HepG2 (cell line): ENCODE measurements around the gene FCHSD1. TPM values are rescaled to one million over a fixed set of nuclear protein-coding genes. Genes with fewer than 3 reads are reported as not detected.
A peak's percentile ranks its signal among the peaks of the same experiment; 100 is the strongest.

ENCODE experiments used
- CHD2 ChIP-seq: IDR thresholded peaks from 2 replicates; pipeline ENCODE4 v1.6.1; 2011; ENCODE audit warnings: low read depth, low read length, improper control_type of control experiment
- ETV5 ChIP-seq: IDR thresholded peaks from 2 replicates; pipeline ENCODE4 v1.6.1; 2018; ENCODE audit warnings: missing biosample characterization, missing genetic modification reagents, inconsistent platforms, borderline replicate concordance
- KDM5A ChIP-seq: fragments of 200-600 bp; sonication (generic); IDR thresholded peaks from 2 replicates; pipeline ENCODE4 v1.7.0; 2018; ENCODE audit warnings: antibody characterized with exemption, mild to moderate bottlenecking, low read length, borderline replicate concordance
- NFYC ChIP-seq: IDR thresholded peaks from 2 replicates; pipeline ENCODE4 v1.6.1; 2016; ENCODE audit warnings: missing genetic modification reagents, missing compliant biosample characterization
- NKX3-1 ChIP-seq: sonication (generic); formaldehyde crosslinking; IDR thresholded peaks from 2 replicates; pipeline ENCODE4 v1.5.0; 2020; ENCODE audit warnings: missing genetic modification reagents
- ZNF407 ChIP-seq: sonication (generic); formaldehyde crosslinking; IDR thresholded peaks from one replicate; pipeline ENCODE4 v1.5.1; 2020; ENCODE audit warnings: mild to moderate bottlenecking, missing genetic modification reagents; ENCODE audit errors: not compliant biosample characterization
- ZNF772 ChIP-seq: sonication (generic); formaldehyde crosslinking; IDR thresholded peaks from 2 replicates; pipeline ENCODE4 v1.5.0; 2020; ENCODE audit warnings: mild to moderate bottlenecking, missing genetic modification reagents
- ZNF879 ChIP-seq: sonication (generic); formaldehyde crosslinking; IDR thresholded peaks from 2 replicates; pipeline ENCODE4 v1.8.1; 2023; ENCODE audit warnings: missing genetic modification reagents
- polyA plus RNA-seq, 8 experiments: library from polyadenylated mRNA; depleted of rRNA in 3 of 8; stranded (reverse) in 7 of 8; unstranded in 1 of 8; fragments of >200 nt; fragmentation: Illumina TruSeq in 4 of 8; extraction: Trizol in 4 of 8; gene quantifications; 2 replicates each; pipeline versions ENCODE4 v1.2.1 to v1.2.3, GENCODE V29; 2011 to 2016; ENCODE audit warnings: low read depth in 4 of 8, missing spikeins in 1 of 8, mixed read lengths in 1 of 8; ENCODE audit not compliant: insufficient read depth in 1 of 8
- total RNA-seq, 5 experiments: library from RNA; depleted of rRNA; stranded (reverse); fragments of >200 nt; fragmentation: Illumina TruSeq; extraction: Trizol; gene quantifications; 2 replicates each; pipeline ENCODE4 v1.2.3, GENCODE V29; 2016; ENCODE audit warnings: low read depth in 1 of 5
- TF ChIP-seq, protein P1 (sequence below): IDR thresholded peaks from 2 replicates; pipeline ENCODE4 v1.6.1; 2016; ENCODE audit warnings: missing compliant biosample characterization, missing genetic modification reagents, borderline replicate concordance
- TF ChIP-seq, protein P2 (sequence below): sonication (generic); formaldehyde crosslinking; conservative IDR thresholded peaks from 2 replicates; pipeline ENCODE4 v1.4.0; 2020; ENCODE audit warnings: missing genetic modification reagents
- TF ChIP-seq, protein P3 (sequence below), 2 experiments: IDR thresholded peaks; 2 replicates each; pipeline ENCODE4 v1.6.1; 2011 to 2012; ENCODE audit warnings: low read length in 2 of 2, borderline replicate concordance in 1 of 2, low read depth in 1 of 2, mild to moderate bottlenecking in 1 of 2, moderate library complexity in 1 of 2
- TF ChIP-seq, protein P4 (sequence below): sonication (generic); formaldehyde crosslinking; IDR thresholded peaks from 2 replicates; pipeline ENCODE4 v1.5.0; 2020; ENCODE audit warnings: missing genetic modification reagents

Gene FCHSD1
- total and polyA plus RNA-seq, 2 of the 13 experiments (the other 11 are each of a cell fraction or from before 2014, with no cell fraction given) = 5.5 to 15.4 TPM

GRCh38 chr5:141637123-141637766 is 14.0 kb downstream of the FCHSD1 start (continued):
- TF ChIP-seq ZNF407 (CRISPR knock-in tag) (peak; percentile 4), CHD2 (no peak), ZNF879 (CRISPR knock-in tag) (0 out of 2 replicates have a peak, but pooled peaks have one; percentile 69), ETV5 (peak; percentile 45; the same call in 1 of the 2 replicates), KDM5A (peak; percentile 42; the same call in 1 of the 2 replicates), NKX3-1 (no peak), NFYC (CRISPR knock-in tag) (no peak), ZNF772 (CRISPR knock-in tag) (peak; percentile 44; the same call in 1 of the 2 replicates)
- TF ChIP-seq, protein P1, sequence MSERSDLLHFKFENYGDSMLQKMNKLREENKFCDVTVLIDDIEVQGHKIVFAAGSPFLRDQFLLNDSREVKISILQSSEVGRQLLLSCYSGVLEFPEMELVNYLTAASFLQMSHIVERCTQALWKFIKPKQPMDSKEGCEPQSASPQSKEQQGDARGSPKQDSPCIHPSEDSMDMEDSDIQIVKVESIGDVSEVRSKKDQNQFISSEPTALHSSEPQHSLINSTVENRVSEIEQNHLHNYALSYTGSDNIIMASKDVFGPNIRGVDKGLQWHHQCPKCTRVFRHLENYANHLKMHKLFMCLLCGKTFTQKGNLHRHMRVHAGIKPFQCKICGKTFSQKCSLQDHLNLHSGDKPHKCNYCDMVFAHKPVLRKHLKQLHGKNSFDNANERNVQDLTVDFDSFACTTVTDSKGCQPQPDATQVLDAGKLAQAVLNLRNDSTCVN = no peak
- TF ChIP-seq, protein P2, sequence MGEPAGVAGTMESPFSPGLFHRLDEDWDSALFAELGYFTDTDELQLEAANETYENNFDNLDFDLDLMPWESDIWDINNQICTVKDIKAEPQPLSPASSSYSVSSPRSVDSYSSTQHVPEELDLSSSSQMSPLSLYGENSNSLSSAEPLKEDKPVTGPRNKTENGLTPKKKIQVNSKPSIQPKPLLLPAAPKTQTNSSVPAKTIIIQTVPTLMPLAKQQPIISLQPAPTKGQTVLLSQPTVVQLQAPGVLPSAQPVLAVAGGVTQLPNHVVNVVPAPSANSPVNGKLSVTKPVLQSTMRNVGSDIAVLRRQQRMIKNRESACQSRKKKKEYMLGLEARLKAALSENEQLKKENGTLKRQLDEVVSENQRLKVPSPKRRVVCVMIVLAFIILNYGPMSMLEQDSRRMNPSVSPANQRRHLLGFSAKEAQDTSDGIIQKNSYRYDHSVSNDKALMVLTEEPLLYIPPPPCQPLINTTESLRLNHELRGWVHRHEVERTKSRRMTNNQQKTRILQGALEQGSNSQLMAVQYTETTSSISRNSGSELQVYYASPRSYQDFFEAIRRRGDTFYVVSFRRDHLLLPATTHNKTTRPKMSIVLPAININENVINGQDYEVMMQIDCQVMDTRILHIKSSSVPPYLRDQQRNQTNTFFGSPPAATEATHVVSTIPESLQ (CRISPR knock-in tag) = no peak
- TF ChIP-seq, protein P3, sequence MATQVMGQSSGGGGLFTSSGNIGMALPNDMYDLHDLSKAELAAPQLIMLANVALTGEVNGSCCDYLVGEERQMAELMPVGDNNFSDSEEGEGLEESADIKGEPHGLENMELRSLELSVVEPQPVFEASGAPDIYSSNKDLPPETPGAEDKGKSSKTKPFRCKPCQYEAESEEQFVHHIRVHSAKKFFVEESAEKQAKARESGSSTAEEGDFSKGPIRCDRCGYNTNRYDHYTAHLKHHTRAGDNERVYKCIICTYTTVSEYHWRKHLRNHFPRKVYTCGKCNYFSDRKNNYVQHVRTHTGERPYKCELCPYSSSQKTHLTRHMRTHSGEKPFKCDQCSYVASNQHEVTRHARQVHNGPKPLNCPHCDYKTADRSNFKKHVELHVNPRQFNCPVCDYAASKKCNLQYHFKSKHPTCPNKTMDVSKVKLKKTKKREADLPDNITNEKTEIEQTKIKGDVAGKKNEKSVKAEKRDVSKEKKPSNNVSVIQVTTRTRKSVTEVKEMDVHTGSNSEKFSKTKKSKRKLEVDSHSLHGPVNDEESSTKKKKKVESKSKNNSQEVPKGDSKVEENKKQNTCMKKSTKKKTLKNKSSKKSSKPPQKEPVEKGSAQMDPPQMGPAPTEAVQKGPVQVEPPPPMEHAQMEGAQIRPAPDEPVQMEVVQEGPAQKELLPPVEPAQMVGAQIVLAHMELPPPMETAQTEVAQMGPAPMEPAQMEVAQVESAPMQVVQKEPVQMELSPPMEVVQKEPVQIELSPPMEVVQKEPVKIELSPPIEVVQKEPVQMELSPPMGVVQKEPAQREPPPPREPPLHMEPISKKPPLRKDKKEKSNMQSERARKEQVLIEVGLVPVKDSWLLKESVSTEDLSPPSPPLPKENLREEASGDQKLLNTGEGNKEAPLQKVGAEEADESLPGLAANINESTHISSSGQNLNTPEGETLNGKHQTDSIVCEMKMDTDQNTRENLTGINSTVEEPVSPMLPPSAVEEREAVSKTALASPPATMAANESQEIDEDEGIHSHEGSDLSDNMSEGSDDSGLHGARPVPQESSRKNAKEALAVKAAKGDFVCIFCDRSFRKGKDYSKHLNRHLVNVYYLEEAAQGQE (IDR thresholded peaks at IDR 0.05; ENCODE audit: borderline replicate concordance in 1 of 2, low read depth in 1 of 2, low read length in 2 of 2) = no peak
- TF ChIP-seq, protein P4, sequence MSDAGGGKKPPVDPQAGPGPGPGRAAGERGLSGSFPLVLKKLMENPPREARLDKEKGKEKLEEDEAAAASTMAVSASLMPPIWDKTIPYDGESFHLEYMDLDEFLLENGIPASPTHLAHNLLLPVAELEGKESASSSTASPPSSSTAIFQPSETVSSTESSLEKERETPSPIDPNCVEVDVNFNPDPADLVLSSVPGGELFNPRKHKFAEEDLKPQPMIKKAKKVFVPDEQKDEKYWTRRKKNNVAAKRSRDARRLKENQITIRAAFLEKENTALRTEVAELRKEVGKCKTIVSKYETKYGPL (CRISPR knock-in tag) = no peak
